ENCODE results near the gene ARMC6. TPM values are rescaled to one million over a fixed set of nuclear protein-coding genes. Genes with fewer than 3 reads are reported as not detected.

Gene ARMC6
- total RNA-seq, 1 donor from 2014 or later, result 34.6 TPM

GRCh38 chr19:19077103-19077502 lies 43.7 kb downstream of the ARMC6 start:
- peaks cover 18% of the 10 kb centered on the region for H3K4me1 Mint-ChIP-seq (ENCODE audit: unreplicated experiment)
- no peak for DNase-seq (ENCODE audit: extremely low spot score, unreplicated experiment)

GRCh38 chr19:19078801-19079200 lies 45.4 kb downstream of the ARMC6 start:
- Mint-ChIP-seq H3K4me1 (ENCODE audit: unreplicated experiment) (peaks cover 21% of the 10 kb centered on the region), H3K27ac (no peak overlapping the region), H3K27me3 (no peaks in the 10 kb centered on the region), H3K36me3 (peaks cover 14% of the 10 kb centered on the region), H3K4me3 (no peak overlapping the region), H3K9me3 (no peaks in the 10 kb centered on the region)
- TF ChIP-seq CTCF (conservative IDR thresholded peaks at IDR 0.05), result no peak
- no peak for DNase-seq (ENCODE audit: extremely low spot score, unreplicated experiment)

More at GRCh38 chr19:19077103-19077502, 43.7 kb downstream of the ARMC6 start:
- TF ChIP-seq CTCF (conservative IDR thresholded peaks at IDR 0.05), result no peak
- no peaks in the 10 kb centered on the region for H3K27me3 Mint-ChIP-seq
- H3K9me3 Mint-ChIP-seq, result no peaks in the 10 kb centered on the region
- H3K27ac Mint-ChIP-seq, result no peak overlapping the region
- H3K4me3 Mint-ChIP-seq, result no peak overlapping the region
- peaks cover 14% of the 10 kb centered on the region for H3K36me3 Mint-ChIP-seq

- no peak overlapping the region for H3K4me3 Mint-ChIP-seq
- H3K27ac Mint-ChIP-seq, result no peak overlapping the region
- peaks cover 13% of the 10 kb centered on the region for H3K4me1 Mint-ChIP-seq (ENCODE audit: unreplicated experiment)
- DNase-seq (ENCODE audit: extremely low spot score, unreplicated experiment), result no peak
- H3K27me3 Mint-ChIP-seq, result no peaks in the 10 kb centered on the region
- H3K9me3 Mint-ChIP-seq, result no peaks in the 10 kb centered on the region
- peaks cover 11% of the 10 kb centered on the region for H3K36me3 Mint-ChIP-seq
- TF ChIP-seq CTCF (conservative IDR thresholded peaks at IDR 0.05), result no peak
These were observed 46.2 kb downstream of the ARMC6 start for GRCh38 chr19:19079571-19079970.

- H3K27me3 Mint-ChIP-seq, result no peaks in the 10 kb centered on the region
- no peaks in the 10 kb centered on the region for H3K9me3 Mint-ChIP-seq
- peaks cover 8% of the 10 kb centered on the region for H3K4me1 Mint-ChIP-seq (ENCODE audit: unreplicated experiment)
- H3K27ac Mint-ChIP-seq, result no peak overlapping the region
- TF ChIP-seq CTCF (conservative IDR thresholded peaks at IDR 0.05), result no peak
- H3K4me3 Mint-ChIP-seq, result no peak overlapping the region
- H3K36me3 Mint-ChIP-seq, result peaks cover 10% of the 10 kb centered on the region
- no peak for DNase-seq (ENCODE audit: extremely low spot score, unreplicated experiment)
These were observed 48.3 kb downstream of the ARMC6 start for GRCh38 chr19:19081642-19082151.

GRCh38 chr19:19083413-19084178 lies 50.2 kb downstream of the ARMC6 start:
- no peak for TF ChIP-seq CTCF (conservative IDR thresholded peaks at IDR 0.05)
- Mint-ChIP-seq H3K4me3 (no peak overlapping the region), H3K4me1 (ENCODE audit: unreplicated experiment) (peaks cover 8% of the 10 kb centered on the region), H3K36me3 (peaks cover 3% of the 10 kb centered on the region), H3K27me3 (no peaks in the 10 kb centered on the region), H3K27ac (no peak overlapping the region), H3K9me3 (no peaks in the 10 kb centered on the region)
- DNase-seq (ENCODE audit: extremely low spot score, unreplicated experiment), result no peak

Data from type B pancreatic cell (in vitro differentiated cells).